ENCODE measurements around the gene GFRA3. TPM values are rescaled to one million over a fixed set of nuclear protein-coding genes. Genes with fewer than 3 reads are reported as not detected.
A peak's percentile ranks its signal among the peaks of the same experiment; 100 is the strongest.
"Not testable (repeated sequence)": the region's sequence is repeated elsewhere in the genome, so short reads cannot be mapped to it uniquely, and the experiment has no call there.

Gene GFRA3
- total RNA-seq (2.4 TPM), polyA plus RNA-seq (3.3 TPM)

GRCh38 chr5:138274189-138274853, at the start of gene GFRA3:
GFRA3 (minus strand) TSS chr5:138274621; CDS start chr5:138274424, 197 bp downstream.
- Histone ChIP-seq H3K36me3 (ENCODE audit: insufficient read depth) (no peaks in the 10 kb centered on the region), H3K4me3 (ENCODE audit: low read depth, low read length) (peak within 1 kb of the TSS; percentile 33), H3K4me1 (ENCODE audit: insufficient read depth) (peaks cover 2% of the 10 kb centered on the region), H3K27ac (ENCODE audit: low read depth) (no peak within 1 kb of the TSS)
- WGBS = 3% methylated on average over 62 of the region's 62 CpGs
- DNase-seq (ENCODE audit: extremely low spot score) = no peak

- H3K4me1 ChIP-seq (ENCODE audit: insufficient read depth); H3K27ac ChIP-seq (ENCODE audit: low read depth); H3K4me3 ChIP-seq (ENCODE audit: low read depth, low read length); DNase-seq (ENCODE audit: extremely low spot score); H3K36me3 ChIP-seq (ENCODE audit: insufficient read depth): not testable (repeated sequence)
- WGBS = 90% methylated on average over 4 of the region's 4 CpGs
Observed at GRCh38 chr5:138318211-138318610, 43.8 kb upstream of the GFRA3 start.

- no peak overlapping the region for H3K27ac ChIP-seq (ENCODE audit: low read depth)
- WGBS = 73% methylated on average over 3 of the region's 3 CpGs
Observed at GRCh38 chr5:138316355-138316754, 41.9 kb upstream of the GFRA3 start.

GRCh38 chr5:138315751-138316278, 41.4 kb upstream of the GFRA3 start:
- H3K4me1 ChIP-seq (ENCODE audit: insufficient read depth) = no peaks in the 10 kb centered on the region
- H3K36me3 ChIP-seq (ENCODE audit: insufficient read depth) = no peaks in the 10 kb centered on the region
- H3K4me3 ChIP-seq (ENCODE audit: low read depth, low read length) = no peak overlapping the region
- no peak for DNase-seq (ENCODE audit: extremely low spot score)
- WGBS = 93% methylated on average over 7 of the region's 7 CpGs
- no peak overlapping the region for H3K27ac ChIP-seq (ENCODE audit: low read depth)

More at GRCh38 chr5:138316355-138316754, 41.9 kb upstream of the GFRA3 start:
- Histone ChIP-seq H3K36me3 (ENCODE audit: insufficient read depth) (no peaks in the 10 kb centered on the region), H3K4me1 (ENCODE audit: insufficient read depth) (no peaks in the 10 kb centered on the region), H3K4me3 (ENCODE audit: low read depth, low read length) (no peak overlapping the region)
- no peak for DNase-seq (ENCODE audit: extremely low spot score)

GRCh38 chr5:138305797-138306196, 31.4 kb upstream of the GFRA3 start:
- Histone ChIP-seq H3K4me3 (ENCODE audit: low read depth, low read length) (no peak overlapping the region), H3K36me3 (ENCODE audit: insufficient read depth) (no peaks in the 10 kb centered on the region), H3K4me1 (ENCODE audit: insufficient read depth) (no peaks in the 10 kb centered on the region), H3K27ac (ENCODE audit: low read depth) (no peak overlapping the region)
- DNase-seq (ENCODE audit: extremely low spot score) = peak; percentile 7
- 73% methylated on average over 1 of the region's 1 CpG for WGBS

- Histone ChIP-seq H3K27ac (ENCODE audit: low read depth) (no peak overlapping the region), H3K36me3 (ENCODE audit: insufficient read depth) (no peaks in the 10 kb centered on the region), H3K4me3 (ENCODE audit: low read depth, low read length) (no peak overlapping the region), H3K4me1 (ENCODE audit: insufficient read depth) (no peaks in the 10 kb centered on the region)
- no peak for DNase-seq (ENCODE audit: extremely low spot score)
- 91% methylated on average over 6 of the region's 6 CpGs for WGBS
Observed at GRCh38 chr5:138303372-138303771, 29.0 kb upstream of the GFRA3 start.

GRCh38 chr5:138289296-138289695, 14.9 kb upstream of the GFRA3 start:
- Histone ChIP-seq H3K27ac (ENCODE audit: low read depth) (no peak overlapping the region), H3K36me3 (ENCODE audit: insufficient read depth) (no peaks in the 10 kb centered on the region), H3K4me1 (ENCODE audit: insufficient read depth) (no peaks in the 10 kb centered on the region), H3K4me3 (ENCODE audit: low read depth, low read length) (no peak overlapping the region)
- WGBS = 89% methylated on average over 3 of the region's 3 CpGs
- DNase-seq (ENCODE audit: extremely low spot score) = no peak

GRCh38 chr5:138287246-138287645, 12.8 kb upstream of the GFRA3 start:
- WGBS = 97% methylated on average over 1 of the region's 1 CpG
- no peak overlapping the region for H3K27ac ChIP-seq (ENCODE audit: low read depth)
- no peak overlapping the region for H3K4me3 ChIP-seq (ENCODE audit: low read depth, low read length)
- H3K4me1 ChIP-seq (ENCODE audit: insufficient read depth) = no peaks in the 10 kb centered on the region
- H3K36me3 ChIP-seq (ENCODE audit: insufficient read depth) = no peaks in the 10 kb centered on the region
- no peak for DNase-seq (ENCODE audit: extremely low spot score)

GRCh38 chr5:138282920-138283742, 8.7 kb upstream of the GFRA3 start:
- Histone ChIP-seq H3K36me3 (ENCODE audit: insufficient read depth) (no peaks in the 10 kb centered on the region), H3K4me3 (ENCODE audit: low read depth, low read length) (no peak overlapping the region), H3K27ac (ENCODE audit: low read depth) (no peak overlapping the region), H3K4me1 (ENCODE audit: insufficient read depth) (no peaks in the 10 kb centered on the region)
- peak; percentile 20 for DNase-seq (ENCODE audit: extremely low spot score)
- 62% methylated on average over 7 of the region's 7 CpGs for WGBS

GRCh38 chr5:138280915-138281314, 6.5 kb upstream of the GFRA3 start:
- H3K36me3 ChIP-seq (ENCODE audit: insufficient read depth) = no peaks in the 10 kb centered on the region
- H3K4me1 ChIP-seq (ENCODE audit: insufficient read depth) = no peaks in the 10 kb centered on the region
- no peak overlapping the region for H3K4me3 ChIP-seq (ENCODE audit: low read depth, low read length)
- no peak overlapping the region for H3K27ac ChIP-seq (ENCODE audit: low read depth)
- DNase-seq (ENCODE audit: extremely low spot score) = no peak

- no peak for DNase-seq (ENCODE audit: extremely low spot score)
- no peak overlapping the region for H3K4me3 ChIP-seq (ENCODE audit: low read depth, low read length)
- no peak overlapping the region for H3K27ac ChIP-seq (ENCODE audit: low read depth)
- no peaks in the 10 kb centered on the region for H3K36me3 ChIP-seq (ENCODE audit: insufficient read depth)
- WGBS = 75% methylated on average over 2 of the region's 2 CpGs
- H3K4me1 ChIP-seq (ENCODE audit: insufficient read depth) = peaks cover 2% of the 10 kb centered on the region
Observed at GRCh38 chr5:138276402-138277054, 2.1 kb upstream of the GFRA3 start.

- H3K4me3 ChIP-seq (ENCODE audit: low read depth, low read length) = no peak overlapping the region
- H3K4me1 ChIP-seq (ENCODE audit: insufficient read depth) = peaks cover 2% of the 10 kb centered on the region
- WGBS = 48% methylated on average over 1 of the region's 1 CpG
- H3K27ac ChIP-seq (ENCODE audit: low read depth) = no peak overlapping the region
- DNase-seq (ENCODE audit: extremely low spot score) = no peak
- H3K36me3 ChIP-seq (ENCODE audit: insufficient read depth) = no peaks in the 10 kb centered on the region
Observed at GRCh38 chr5:138275895-138276294, 1.5 kb upstream of the GFRA3 start.

GRCh38 chr5:138275379-138275782, 960 bp upstream of the GFRA3 start:
- WGBS = 19% methylated on average over 3 of the region's 3 CpGs
- no peaks in the 10 kb centered on the region for H3K36me3 ChIP-seq (ENCODE audit: insufficient read depth)
- DNase-seq (ENCODE audit: extremely low spot score) = peak; percentile 52
- no peak overlapping the region for H3K4me3 ChIP-seq (ENCODE audit: low read depth, low read length)
- H3K4me1 ChIP-seq (ENCODE audit: insufficient read depth) = peaks cover 2% of the 10 kb centered on the region
- no peak overlapping the region for H3K27ac ChIP-seq (ENCODE audit: low read depth)

Measured in urinary bladder (tissue), 4 donors.